ENCODE measurements around the gene PRKRIP1.

DNA sequence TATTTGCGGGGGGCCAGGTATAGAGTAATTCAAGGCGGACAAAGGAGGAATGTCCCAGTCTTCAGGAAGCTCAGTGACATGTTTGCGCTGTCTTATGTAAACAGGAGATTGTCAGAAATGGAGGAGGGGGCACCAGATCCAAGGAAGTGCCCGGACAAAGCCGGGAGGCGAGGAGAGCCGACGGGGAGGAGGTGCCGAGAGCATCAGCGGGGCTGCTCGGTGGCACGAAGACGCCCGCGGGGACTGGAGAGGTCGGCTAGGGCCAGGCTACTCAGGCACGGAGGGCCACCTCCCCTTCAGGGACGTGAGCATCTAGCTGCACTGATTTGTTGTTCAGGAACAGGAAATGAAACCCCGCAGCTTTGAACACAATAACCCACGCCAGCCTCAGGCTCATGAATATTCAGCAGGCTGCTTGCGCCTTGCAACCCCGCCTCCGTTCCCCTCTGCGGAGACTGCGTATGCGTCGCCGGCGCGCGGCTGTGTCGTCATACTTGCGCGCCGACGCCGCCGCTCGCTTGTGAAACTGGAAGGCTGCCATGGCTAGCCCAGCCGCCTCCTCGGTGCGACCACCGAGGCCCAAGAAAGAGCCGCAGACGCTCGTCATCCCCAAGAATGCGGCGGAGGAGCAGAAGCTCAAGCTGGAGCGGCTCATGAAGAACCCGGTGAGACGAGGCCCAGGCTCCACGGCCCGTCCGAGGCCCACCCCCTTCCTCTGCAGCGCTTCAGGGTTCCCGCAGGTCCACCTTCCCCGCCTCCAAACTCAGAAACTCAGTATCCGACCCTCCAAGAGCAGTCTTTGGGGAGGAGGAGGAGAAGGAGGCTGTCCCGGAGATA, at the start of gene PRKRIP1:
- TF ChIP-seq, protein P1, sequence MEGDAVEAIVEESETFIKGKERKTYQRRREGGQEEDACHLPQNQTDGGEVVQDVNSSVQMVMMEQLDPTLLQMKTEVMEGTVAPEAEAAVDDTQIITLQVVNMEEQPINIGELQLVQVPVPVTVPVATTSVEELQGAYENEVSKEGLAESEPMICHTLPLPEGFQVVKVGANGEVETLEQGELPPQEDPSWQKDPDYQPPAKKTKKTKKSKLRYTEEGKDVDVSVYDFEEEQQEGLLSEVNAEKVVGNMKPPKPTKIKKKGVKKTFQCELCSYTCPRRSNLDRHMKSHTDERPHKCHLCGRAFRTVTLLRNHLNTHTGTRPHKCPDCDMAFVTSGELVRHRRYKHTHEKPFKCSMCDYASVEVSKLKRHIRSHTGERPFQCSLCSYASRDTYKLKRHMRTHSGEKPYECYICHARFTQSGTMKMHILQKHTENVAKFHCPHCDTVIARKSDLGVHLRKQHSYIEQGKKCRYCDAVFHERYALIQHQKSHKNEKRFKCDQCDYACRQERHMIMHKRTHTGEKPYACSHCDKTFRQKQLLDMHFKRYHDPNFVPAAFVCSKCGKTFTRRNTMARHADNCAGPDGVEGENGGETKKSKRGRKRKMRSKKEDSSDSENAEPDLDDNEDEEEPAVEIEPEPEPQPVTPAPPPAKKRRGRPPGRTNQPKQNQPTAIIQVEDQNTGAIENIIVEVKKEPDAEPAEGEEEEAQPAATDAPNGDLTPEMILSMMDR (conservative IDR thresholded peaks at IDR 0.05 in 1 of 2, IDR thresholded peaks at IDR 0.05 in 1 of 2; ENCODE audit: low read depth in 1 of 2, low read length in 2 of 2), result no peak
- no peak for TF ChIP-seq EZH2 (IDR thresholded peaks at IDR 0.05; ENCODE audit: low read length, missing control alignments)
